Measurements from ENCODE around the gene ITGB1BP1. TPM values are rescaled to one million over a fixed set of nuclear protein-coding genes. Genes with fewer than 3 reads are reported as not detected.

Gene ITGB1BP1
- polyA plus RNA-seq, 2 donors: 47.9 to 48.3 TPM

GRCh38 chr2:9392898-9393765 is 30.2 kb downstream of the ITGB1BP1 start:
- no peaks in the 10 kb centered on the region for H3K4me1 ChIP-seq (ENCODE audit: control insufficient read depth in 2 of 2, insufficient read depth in 2 of 2, low read length in 1 of 2)
- WGBS, 2 donors: 74 to 80% methylated on average over 28 of the region's 28 CpGs
- peak overlapping the region; percentile 28 to 34 for H3K27ac ChIP-seq (ENCODE audit: low read depth in 2 of 2, low read length in 1 of 2)
- H3K9me3 ChIP-seq (ENCODE audit: control insufficient read depth in 2 of 2, insufficient read depth in 1 of 2, low read depth in 1 of 2, low read length in 1 of 2): peaks cover 0 to 2% of the 10 kb centered on the region in 2 donors
- peaks cover 0 to 16% of the 10 kb centered on the region in 2 donors for H3K36me3 ChIP-seq (ENCODE audit: control insufficient read depth in 2 of 2, insufficient read depth in 2 of 2, low read length in 1 of 2)
- H3K4me3 ChIP-seq (ENCODE audit: low read depth in 1 of 2, low read length in 2 of 2): no peak overlapping the region
- no peaks in the 10 kb centered on the region for H3K27me3 ChIP-seq (ENCODE audit: control insufficient read depth in 1 of 2, insufficient read depth in 2 of 2, low read length in 2 of 2)

GRCh38 chr2:9391961-9392720 is 31.2 kb downstream of the ITGB1BP1 start:
- no peaks in the 10 kb centered on the region for H3K4me1 ChIP-seq (ENCODE audit: control insufficient read depth in 2 of 2, insufficient read depth in 2 of 2, low read length in 1 of 2)
- H3K4me3 ChIP-seq (ENCODE audit: low read depth in 1 of 2, low read length in 2 of 2): no peak overlapping the region
- 87 to 88% methylated on average over 13 of the region's 13 CpGs for WGBS, 2 donors
- H3K27me3 ChIP-seq (ENCODE audit: control insufficient read depth in 1 of 2, insufficient read depth in 2 of 2, low read length in 2 of 2): no peaks in the 10 kb centered on the region
- no peak overlapping the region for H3K27ac ChIP-seq (ENCODE audit: low read depth in 2 of 2, low read length in 1 of 2)
- H3K9me3 ChIP-seq (ENCODE audit: control insufficient read depth in 2 of 2, insufficient read depth in 1 of 2, low read depth in 1 of 2, low read length in 1 of 2): peaks cover 0 to 3% of the 10 kb centered on the region in 2 donors
- H3K36me3 ChIP-seq (ENCODE audit: control insufficient read depth in 2 of 2, insufficient read depth in 2 of 2, low read length in 1 of 2): peaks cover 0 to 16% of the 10 kb centered on the region in 2 donors

GRCh38 chr2:9390991-9391390 is 32.3 kb downstream of the ITGB1BP1 start:
- Histone ChIP-seq H3K4me1 (ENCODE audit: control insufficient read depth in 2 of 2, insufficient read depth in 2 of 2, low read length in 1 of 2) (no peaks in the 10 kb centered on the region), H3K27me3 (ENCODE audit: control insufficient read depth in 1 of 2, insufficient read depth in 2 of 2, low read length in 2 of 2) (no peaks in the 10 kb centered on the region), H3K4me3 (ENCODE audit: low read depth in 1 of 2, low read length in 2 of 2) (no peak overlapping the region), H3K9me3 (ENCODE audit: control insufficient read depth in 2 of 2, insufficient read depth in 1 of 2, low read depth in 1 of 2, low read length in 1 of 2) (peaks cover 0 to 3% of the 10 kb centered on the region in 2 donors), H3K36me3 (ENCODE audit: control insufficient read depth in 2 of 2, insufficient read depth in 2 of 2, low read length in 1 of 2) (peaks cover 0 to 16% of the 10 kb centered on the region in 2 donors), H3K27ac (ENCODE audit: low read depth in 2 of 2, low read length in 1 of 2) (no peak overlapping the region)
- 93 to 96% methylated on average over 19 of the region's 19 CpGs for WGBS, 2 donors

- Histone ChIP-seq H3K27me3 (ENCODE audit: control insufficient read depth in 1 of 2, insufficient read depth in 2 of 2, low read length in 2 of 2) (no peaks in the 10 kb centered on the region), H3K36me3 (ENCODE audit: control insufficient read depth in 2 of 2, insufficient read depth in 2 of 2, low read length in 1 of 2) (peaks cover 0 to 18% of the 10 kb centered on the region in 2 donors), H3K27ac (ENCODE audit: low read depth in 2 of 2, low read length in 1 of 2) (no peak overlapping the region), H3K4me3 (ENCODE audit: low read depth in 1 of 2, low read length in 2 of 2) (no peak overlapping the region), H3K9me3 (ENCODE audit: control insufficient read depth in 2 of 2, insufficient read depth in 1 of 2, low read depth in 1 of 2, low read length in 1 of 2) (peaks cover 0 to 3% of the 10 kb centered on the region in 2 donors), H3K4me1 (ENCODE audit: control insufficient read depth in 2 of 2, insufficient read depth in 2 of 2, low read length in 1 of 2) (no peaks in the 10 kb centered on the region)
- WGBS, 2 donors: 82 to 94% methylated on average over 7 of the region's 7 CpGs
These were observed 33.0 kb downstream of the ITGB1BP1 start for GRCh38 chr2:9390151-9390850.

GRCh38 chr2:9388950-9389911 is 34.1 kb downstream of the ITGB1BP1 start:
- WGBS, 2 donors: 90 to 91% methylated on average over 28 of the region's 28 CpGs
- peaks cover 0 to 3% of the 10 kb centered on the region in 2 donors for H3K9me3 ChIP-seq (ENCODE audit: control insufficient read depth in 2 of 2, insufficient read depth in 1 of 2, low read depth in 1 of 2, low read length in 1 of 2)
- no peak overlapping the region for H3K27ac ChIP-seq (ENCODE audit: low read depth in 2 of 2, low read length in 1 of 2)
- no peaks in the 10 kb centered on the region for H3K4me1 ChIP-seq (ENCODE audit: control insufficient read depth in 2 of 2, insufficient read depth in 2 of 2, low read length in 1 of 2)
- peaks cover 0 to 15% of the 10 kb centered on the region in 2 donors for H3K36me3 ChIP-seq (ENCODE audit: control insufficient read depth in 2 of 2, insufficient read depth in 2 of 2, low read length in 1 of 2)
- no peaks in the 10 kb centered on the region for H3K27me3 ChIP-seq (ENCODE audit: control insufficient read depth in 1 of 2, insufficient read depth in 2 of 2, low read length in 2 of 2)
- H3K4me3 ChIP-seq (ENCODE audit: low read depth in 1 of 2, low read length in 2 of 2): no peak overlapping the region

- Histone ChIP-seq H3K27ac (ENCODE audit: low read depth in 2 of 2, low read length in 1 of 2) (no peak overlapping the region), H3K27me3 (ENCODE audit: control insufficient read depth in 1 of 2, insufficient read depth in 2 of 2, low read length in 2 of 2) (no peaks in the 10 kb centered on the region), H3K4me3 (ENCODE audit: low read depth in 1 of 2, low read length in 2 of 2) (no peak overlapping the region), H3K4me1 (ENCODE audit: control insufficient read depth in 2 of 2, insufficient read depth in 2 of 2, low read length in 1 of 2) (no peaks in the 10 kb centered on the region), H3K9me3 (ENCODE audit: control insufficient read depth in 2 of 2, insufficient read depth in 1 of 2, low read depth in 1 of 2, low read length in 1 of 2) (peaks cover 0 to 3% of the 10 kb centered on the region in 2 donors), H3K36me3 (ENCODE audit: control insufficient read depth in 2 of 2, insufficient read depth in 2 of 2, low read length in 1 of 2) (peaks cover 0 to 15% of the 10 kb centered on the region in 2 donors)
- WGBS, 2 donors: 90 to 91% methylated on average over 11 of the region's 11 CpGs
These were observed 35.1 kb downstream of the ITGB1BP1 start for GRCh38 chr2:9388199-9388681.

GRCh38 chr2:9385841-9386240 is 37.5 kb downstream of the ITGB1BP1 start:
- Histone ChIP-seq H3K27me3 (ENCODE audit: control insufficient read depth in 1 of 2, insufficient read depth in 2 of 2, low read length in 2 of 2) (no peaks in the 10 kb centered on the region), H3K9me3 (ENCODE audit: control insufficient read depth in 2 of 2, insufficient read depth in 1 of 2, low read depth in 1 of 2, low read length in 1 of 2) (peaks cover 0 to 3% of the 10 kb centered on the region in 2 donors), H3K27ac (ENCODE audit: low read depth in 2 of 2, low read length in 1 of 2) (no peak overlapping the region), H3K4me1 (ENCODE audit: control insufficient read depth in 2 of 2, insufficient read depth in 2 of 2, low read length in 1 of 2) (peaks cover 4 to 5% of the 10 kb centered on the region in 2 donors), H3K4me3 (ENCODE audit: low read depth in 1 of 2, low read length in 2 of 2) (no peak overlapping the region), H3K36me3 (ENCODE audit: control insufficient read depth in 2 of 2, insufficient read depth in 2 of 2, low read length in 1 of 2) (peaks cover 0 to 13% of the 10 kb centered on the region in 2 donors)
- WGBS, 2 donors: 93 to 94% methylated on average over 6 of the region's 6 CpGs

- Histone ChIP-seq H3K4me3 (ENCODE audit: low read depth in 1 of 2, low read length in 2 of 2) (no peak overlapping the region), H3K27ac (ENCODE audit: low read depth in 2 of 2, low read length in 1 of 2) (no peak overlapping the region), H3K36me3 (ENCODE audit: control insufficient read depth in 2 of 2, insufficient read depth in 2 of 2, low read length in 1 of 2) (peaks cover 0 to 7% of the 10 kb centered on the region in 2 donors), H3K27me3 (ENCODE audit: control insufficient read depth in 1 of 2, insufficient read depth in 2 of 2, low read length in 2 of 2) (no peaks in the 10 kb centered on the region), H3K4me1 (ENCODE audit: control insufficient read depth in 2 of 2, insufficient read depth in 2 of 2, low read length in 1 of 2) (peaks cover 6 to 8% of the 10 kb centered on the region in 2 donors), H3K9me3 (ENCODE audit: control insufficient read depth in 2 of 2, insufficient read depth in 1 of 2, low read depth in 1 of 2, low read length in 1 of 2) (peaks cover 0 to 3% of the 10 kb centered on the region in 2 donors)
- WGBS, 2 donors: 90 to 91% methylated on average over 4 of the region's 4 CpGs
These were observed 38.8 kb downstream of the ITGB1BP1 start for GRCh38 chr2:9384521-9384920.

Measured in esophagus (tissue), 2 donors.